ENCODE results near the gene ARSI.

ARSI gene

DNA sequence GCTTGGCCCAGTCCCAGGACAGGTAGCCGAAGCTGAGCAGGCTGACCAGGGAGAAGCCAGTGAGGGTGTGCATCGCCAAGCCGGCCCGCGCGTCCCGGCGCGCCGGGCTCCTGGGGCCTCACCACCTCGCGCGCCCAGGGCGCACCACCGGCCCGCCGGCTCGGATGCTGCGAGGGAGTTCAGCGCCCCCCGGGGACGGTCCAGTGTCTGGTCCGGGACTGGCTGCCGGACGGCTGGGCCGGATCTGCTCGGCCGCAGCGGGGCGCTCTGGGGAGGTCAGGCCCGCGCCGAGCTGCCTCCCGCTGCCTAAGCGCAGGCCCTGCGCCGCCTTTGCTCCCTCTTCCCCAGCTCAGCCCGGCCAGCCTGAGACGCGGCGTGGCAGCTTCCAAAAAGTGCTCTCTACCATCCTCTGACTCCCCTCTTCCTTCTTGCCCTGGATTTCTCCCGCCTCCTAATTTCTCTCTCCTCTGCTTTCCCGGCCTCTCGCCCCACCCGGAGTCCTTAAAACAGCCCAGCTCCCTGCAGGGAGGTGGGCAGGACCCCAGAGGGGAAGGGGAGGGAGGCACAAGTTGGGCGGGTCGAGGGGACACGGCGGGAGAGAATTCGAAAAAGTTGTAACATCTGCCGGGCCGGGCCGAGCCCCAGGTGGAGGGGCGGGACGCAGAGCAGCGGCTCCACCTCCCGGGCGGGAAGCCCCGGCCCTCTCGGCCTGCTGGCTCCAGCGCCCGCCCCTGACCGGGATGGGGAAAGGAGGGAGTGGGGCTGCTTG, at the start of gene ARSI:
ARSI (minus strand) TSS at position 605 of the 769 bp plus-strand sequence; CDS start at position 73, 532 bp downstream.
- no peak for DNase-seq (ENCODE audit: low spot score)

DNA sequence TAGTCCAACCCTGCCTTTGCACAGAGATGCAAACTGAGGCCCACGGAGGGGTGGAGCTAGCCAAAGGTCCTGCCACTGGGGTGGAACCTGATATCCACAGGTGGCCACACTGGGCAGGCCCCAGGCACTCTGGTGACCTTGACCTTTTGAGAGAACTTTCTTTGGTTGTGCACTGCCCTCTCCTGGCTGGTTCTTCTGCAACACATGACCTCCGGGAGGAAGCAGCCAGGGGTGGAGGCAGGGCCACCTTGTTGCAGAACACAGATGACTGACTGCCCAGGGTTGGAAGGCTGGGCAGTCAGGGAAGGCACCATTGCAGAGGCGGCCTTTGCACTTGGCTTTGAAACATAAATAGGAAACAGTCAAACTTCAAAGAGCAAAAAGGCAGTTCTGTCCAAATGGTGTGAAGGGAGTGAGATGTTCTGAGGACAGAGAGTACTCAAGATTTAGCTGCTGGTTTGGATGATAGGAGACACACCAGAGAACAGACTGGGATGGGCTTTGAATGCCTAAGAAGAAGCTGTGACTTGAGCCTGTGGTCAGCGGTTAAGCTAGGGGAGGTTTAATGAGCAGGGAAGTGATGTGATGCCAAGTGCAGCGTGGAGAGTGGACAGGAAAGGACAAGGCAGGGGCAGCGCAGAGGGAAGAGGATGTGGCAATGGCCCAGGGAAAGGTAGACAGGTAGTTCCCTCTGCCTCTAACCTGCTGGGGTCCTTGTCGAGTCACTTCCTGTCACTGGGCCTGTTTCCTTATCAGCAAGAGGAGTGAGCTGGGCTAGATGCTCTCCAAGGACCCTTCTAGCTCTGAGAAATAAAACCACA, 48.0 kb upstream of the ARSI start:
- DNase-seq (ENCODE audit: low spot score), result peak; percentile 60

DNA sequence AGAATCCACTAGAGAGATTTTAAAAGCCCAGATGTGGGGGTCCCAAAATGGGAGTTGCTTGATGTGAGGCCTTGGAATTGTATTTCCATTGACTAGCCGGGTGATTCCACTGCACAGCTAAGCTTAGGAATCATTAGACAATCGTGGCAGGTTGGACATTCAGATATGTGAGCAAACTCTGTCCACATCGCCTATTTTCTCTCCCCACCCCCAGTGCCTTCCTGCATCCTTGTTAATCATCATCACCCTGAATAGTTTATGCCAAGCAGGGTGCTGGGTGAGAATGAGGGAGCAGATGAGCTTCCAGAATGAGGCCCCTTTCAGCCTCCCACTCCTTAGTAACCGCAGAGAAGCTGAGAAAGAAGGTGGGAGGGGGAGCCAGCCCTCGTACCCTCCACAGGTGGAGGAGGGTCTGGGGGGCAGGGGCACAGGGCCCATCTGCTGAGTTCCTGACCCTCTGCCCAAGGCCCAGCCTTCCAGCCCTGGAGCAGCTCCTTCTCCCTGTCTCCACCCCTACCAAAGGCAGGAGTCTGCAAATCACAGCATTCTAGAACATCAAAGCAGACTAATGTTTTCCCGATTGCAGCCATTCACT, 47.1 kb upstream of the ARSI start:
- DNase-seq (ENCODE audit: low spot score), result no peak

- DNase-seq (ENCODE audit: low spot score), result no peak
These were observed 44.7 kb upstream of the ARSI start for GRCh38 chr5:150347451-150347850.

DNA sequence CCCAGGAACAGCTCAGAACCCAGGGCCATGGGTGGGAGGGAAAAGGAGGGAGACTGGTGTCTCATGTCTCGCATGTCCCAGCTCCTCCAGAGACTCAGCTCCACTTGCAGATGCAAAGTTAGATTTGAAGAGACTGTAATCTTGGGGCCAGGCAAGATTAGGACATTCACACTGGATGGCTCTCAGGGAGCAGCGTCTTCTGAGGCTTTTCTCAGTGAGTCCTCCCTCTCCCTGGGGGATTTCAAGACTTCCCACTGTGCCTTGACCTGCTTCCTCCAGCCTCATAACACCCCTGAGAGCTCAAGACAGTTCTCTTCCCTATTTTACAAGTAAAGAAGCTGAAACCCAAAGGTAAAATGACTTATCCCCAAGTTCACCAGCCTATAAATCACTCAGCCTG, 44.3 kb upstream of the ARSI start:
- no peak for DNase-seq (ENCODE audit: low spot score)

DNA sequence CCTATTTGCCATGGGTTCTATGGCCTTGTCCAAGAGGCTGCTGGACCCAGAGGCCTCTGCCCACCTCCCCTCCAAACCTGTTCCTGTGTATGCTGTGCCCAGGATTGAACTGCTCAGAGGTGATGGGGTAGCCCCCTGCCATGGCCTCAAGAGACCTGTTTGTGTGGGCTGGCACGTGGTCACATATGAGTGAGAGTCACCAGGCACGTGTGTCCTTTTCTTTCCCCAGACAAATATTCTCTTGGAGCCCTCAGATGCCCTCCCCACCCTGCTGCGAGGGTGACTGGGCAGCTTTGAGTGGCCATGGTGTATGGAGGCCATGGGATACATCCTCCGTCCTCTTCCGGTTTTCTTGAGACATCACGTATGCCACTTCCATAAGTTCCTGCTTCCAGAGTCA, 43.9 kb upstream of the ARSI start:
- DNase-seq (ENCODE audit: low spot score), result no peak

- DNase-seq (ENCODE audit: low spot score), result no peak
These were observed 43.0 kb upstream of the ARSI start for GRCh38 chr5:150345716-150346115.

DNA sequence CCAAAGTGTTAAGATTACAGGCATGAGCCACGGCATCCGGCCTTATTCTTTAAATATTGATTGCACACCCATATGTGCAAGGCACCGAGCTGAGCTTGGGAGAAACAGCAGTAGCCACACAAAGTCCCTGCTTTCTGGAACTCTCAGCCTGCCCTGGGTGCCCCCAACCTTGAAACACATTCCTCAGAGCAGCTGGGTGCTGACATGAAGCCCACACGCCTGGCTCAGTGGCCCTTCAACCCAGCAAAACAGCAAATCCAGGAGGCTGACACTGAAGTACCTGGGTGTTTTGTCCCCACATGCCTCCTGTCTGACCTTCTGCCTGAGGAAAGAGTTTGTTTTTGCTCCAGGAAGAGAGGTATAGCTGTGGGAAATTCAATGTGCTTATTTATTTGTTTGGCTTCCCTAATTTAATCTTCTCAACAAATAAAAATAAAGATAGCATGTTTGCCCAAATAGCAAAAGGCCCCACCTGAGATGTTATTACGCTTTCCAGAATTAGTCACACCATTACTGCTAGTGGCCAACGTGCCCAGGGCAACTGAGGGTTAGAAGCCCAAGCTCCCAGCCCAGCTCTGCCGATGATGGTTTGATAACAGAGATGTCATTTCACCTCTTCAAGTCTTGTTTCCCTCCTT, 41.4 kb upstream of the ARSI start:
- DNase-seq (ENCODE audit: low spot score), result no peak

GRCh38 chr5:150342583-150342982, 39.9 kb upstream of the ARSI start:
- no peak for DNase-seq (ENCODE audit: low spot score)

DNA sequence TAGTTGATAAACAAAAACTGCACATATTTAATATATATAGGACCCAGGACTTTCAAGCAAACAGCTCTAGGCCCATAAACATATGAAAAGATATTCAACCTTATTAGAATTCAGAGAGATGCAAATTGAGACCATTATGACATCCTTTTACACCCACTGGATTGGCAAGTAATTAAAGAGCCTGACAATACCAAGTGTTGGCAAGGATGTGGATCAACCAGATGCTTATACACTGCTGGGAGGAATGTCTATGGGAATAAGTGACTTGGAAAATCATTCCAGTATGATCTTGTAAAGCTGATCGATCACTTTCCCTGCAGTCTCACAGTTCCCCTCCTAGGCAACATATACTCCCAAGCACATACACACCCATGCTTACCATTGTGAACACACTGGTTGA, 39.3 kb upstream of the ARSI start:
- no peak for DNase-seq (ENCODE audit: low spot score)

GRCh38 chr5:150341331-150341730, 38.6 kb upstream of the ARSI start:
- DNase-seq (ENCODE audit: low spot score), result no peak

DNA sequence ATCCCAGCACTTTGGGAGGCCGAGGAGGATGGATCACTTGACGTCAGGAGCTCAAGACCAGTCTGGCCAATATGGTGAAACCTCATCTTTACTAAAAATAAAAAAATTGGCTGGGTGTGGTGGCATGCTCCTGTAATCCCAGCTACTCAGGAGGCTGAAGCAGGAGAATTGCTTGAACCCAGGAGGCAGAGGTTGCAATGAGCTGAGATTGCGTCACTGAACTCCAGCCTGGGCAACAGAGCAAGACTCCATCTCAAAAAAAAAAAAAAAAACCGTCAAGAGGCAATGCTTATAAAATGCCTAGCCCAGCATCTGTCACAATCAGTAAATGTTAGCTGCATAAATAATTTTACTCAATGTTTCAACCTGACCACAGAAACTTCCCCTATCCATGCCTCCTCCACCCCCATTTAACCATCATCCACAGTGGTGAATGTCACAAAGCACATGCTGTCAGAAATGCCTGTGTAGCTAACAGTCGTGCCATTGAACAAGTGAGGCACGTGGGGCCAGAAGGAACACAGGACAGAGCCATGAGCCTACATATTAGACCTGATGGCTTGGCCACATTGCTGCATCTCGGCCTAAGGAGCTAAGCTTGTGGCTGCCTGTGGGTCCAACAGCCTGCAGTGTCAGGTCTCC, 38.0 kb upstream of the ARSI start:
- DNase-seq (ENCODE audit: low spot score), result no peak

- no peak for DNase-seq (ENCODE audit: low spot score)
These were observed 37.1 kb upstream of the ARSI start for GRCh38 chr5:150339841-150340240.

- DNase-seq (ENCODE audit: low spot score), result no peak
These were observed 36.5 kb upstream of the ARSI start for GRCh38 chr5:150339165-150339564.

GRCh38 chr5:150338546-150338945, 35.8 kb upstream of the ARSI start:
- DNase-seq (ENCODE audit: low spot score), result no peak

DNA sequence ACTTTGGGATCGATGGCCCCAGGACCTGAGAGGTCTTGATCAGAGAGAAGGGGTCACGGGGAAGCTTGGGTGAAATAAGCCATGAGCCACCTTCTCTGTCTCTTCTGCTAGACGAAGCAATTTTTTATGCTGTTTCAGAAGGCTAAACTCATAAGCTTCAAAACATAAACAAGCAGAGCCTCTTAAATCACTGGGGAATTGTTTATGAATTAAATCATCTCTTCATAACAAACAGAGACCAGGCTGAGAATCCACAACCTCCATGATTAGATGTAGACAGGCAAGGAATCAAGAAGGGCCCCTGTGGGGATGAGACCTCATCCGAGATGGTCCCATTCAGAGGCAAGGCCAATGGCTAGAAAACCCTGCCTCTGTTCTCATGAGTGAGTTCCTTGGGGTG, 33.1 kb upstream of the ARSI start:
- DNase-seq (ENCODE audit: low spot score), result no peak

- DNase-seq (ENCODE audit: low spot score), result no peak
These were observed 30.7 kb upstream of the ARSI start for GRCh38 chr5:150333400-150333799.

GRCh38 chr5:150329881-150330876, 27.5 kb upstream of the ARSI start:
- DNase-seq (ENCODE audit: low spot score), result no peak

GRCh38 chr5:150329038-150329437, 26.3 kb upstream of the ARSI start:
- no peak for DNase-seq (ENCODE audit: low spot score)

GRCh38 chr5:150328515-150328914, 25.8 kb upstream of the ARSI start:
- DNase-seq (ENCODE audit: low spot score), result no peak

- DNase-seq (ENCODE audit: low spot score), result no peak
These were observed 24.4 kb upstream of the ARSI start for GRCh38 chr5:150327139-150327538.

Measured in kidney capillary endothelial cell (primary cell).